ENCODE measurements around the gene FNTB. TPM values are rescaled to one million over a fixed set of nuclear protein-coding genes. Genes with fewer than 3 reads are reported as not detected.

The FNTB gene
- total and polyA plus RNA-seq, 8 donors, result 4.6 to 9.5 (median 6.7) TPM

DNA sequence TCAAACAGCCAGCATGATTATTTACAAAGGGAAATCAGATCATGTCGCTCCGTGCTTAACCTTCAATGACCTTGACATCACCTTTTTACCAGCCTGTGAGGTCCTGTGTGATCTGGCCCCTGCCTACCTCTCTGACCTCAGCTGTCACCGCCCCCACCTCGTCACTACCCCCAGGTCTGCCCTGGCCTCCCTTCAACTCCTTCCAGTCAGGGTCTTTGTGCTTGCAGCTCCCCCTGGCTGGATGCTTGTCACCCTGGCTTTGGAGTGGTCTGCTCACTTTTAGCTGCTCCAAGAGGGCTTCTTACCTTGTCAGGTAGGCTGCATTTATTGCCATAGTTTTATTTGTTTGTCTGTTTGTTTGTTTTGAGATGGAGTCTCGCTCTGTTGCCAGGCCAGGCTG lies 123.8 kb downstream of the FNTB start:
- no peaks in the 10 kb centered on the region for H3K9me3 ChIP-seq
- no peak for DNase-seq
- H3K27me3 ChIP-seq, result no peaks in the 10 kb centered on the region
- no peak overlapping the region for H3K4me3 ChIP-seq
- no peak for FAIRE-seq
- ATAC-seq, result no peak
- H3K4me1 ChIP-seq, result no peaks in the 10 kb centered on the region
- intact Hi-C loops (cut with DNase I), result no loop called here
- no peaks in the 10 kb centered on the region for H3K36me3 ChIP-seq
- H3K27ac ChIP-seq, result no peak overlapping the region
- TF ChIP-seq, protein P1, sequence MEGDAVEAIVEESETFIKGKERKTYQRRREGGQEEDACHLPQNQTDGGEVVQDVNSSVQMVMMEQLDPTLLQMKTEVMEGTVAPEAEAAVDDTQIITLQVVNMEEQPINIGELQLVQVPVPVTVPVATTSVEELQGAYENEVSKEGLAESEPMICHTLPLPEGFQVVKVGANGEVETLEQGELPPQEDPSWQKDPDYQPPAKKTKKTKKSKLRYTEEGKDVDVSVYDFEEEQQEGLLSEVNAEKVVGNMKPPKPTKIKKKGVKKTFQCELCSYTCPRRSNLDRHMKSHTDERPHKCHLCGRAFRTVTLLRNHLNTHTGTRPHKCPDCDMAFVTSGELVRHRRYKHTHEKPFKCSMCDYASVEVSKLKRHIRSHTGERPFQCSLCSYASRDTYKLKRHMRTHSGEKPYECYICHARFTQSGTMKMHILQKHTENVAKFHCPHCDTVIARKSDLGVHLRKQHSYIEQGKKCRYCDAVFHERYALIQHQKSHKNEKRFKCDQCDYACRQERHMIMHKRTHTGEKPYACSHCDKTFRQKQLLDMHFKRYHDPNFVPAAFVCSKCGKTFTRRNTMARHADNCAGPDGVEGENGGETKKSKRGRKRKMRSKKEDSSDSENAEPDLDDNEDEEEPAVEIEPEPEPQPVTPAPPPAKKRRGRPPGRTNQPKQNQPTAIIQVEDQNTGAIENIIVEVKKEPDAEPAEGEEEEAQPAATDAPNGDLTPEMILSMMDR (IDR thresholded peaks at IDR 0.05), result no peak
- WGBS, 2 donors, result 43 to 60% methylated on average over 5 of the region's 5 CpGs

Small RNAs within 50 kb of the gene (microRNA-seq; reads per million reads assigned to microRNA genes)
- 0 to 0.29 reads per million in 2 donors for gene MIR4706

Other genes starting within 250 kb of the FNTB start
- gene SPTB, start 107.0 kb upstream of the FNTB start, total RNA-seq, result 1 to 10 TPM in 5 of 6 donors, under 1 TPM in 1; 0.73 to 3.4 (median 2.5) TPM
- gene SPTB, start 107.0 kb upstream of the FNTB start, polyA plus RNA-seq, result 1 to 10 TPM; 5.2 to 6.5 TPM
- gene CHURC1, start 72.4 kb upstream of the FNTB start, total RNA-seq, result 10 to 100 TPM; 22.7 to 33.2 (median 29.4) TPM
- 10 to 100 TPM; 13.0 to 22.6 TPM for gene CHURC1, start 72.4 kb upstream of the FNTB start, polyA plus RNA-seq
- gene GPX2, start 44.1 kb upstream of the FNTB start, total RNA-seq, result 10 to 100 TPM in 2 of 6 donors, 1 to 10 TPM in 4; 2.6 to 41.9 (median 6.8) TPM
- 10 to 100 TPM; 14.3 to 19.3 TPM for gene GPX2, start 44.1 kb upstream of the FNTB start, polyA plus RNA-seq
- 10 to 100 TPM in 2 of 6 donors, 1 to 10 TPM in 4; 4.6 to 18.8 (median 6.4) TPM for gene RAB15, start 14.6 kb upstream of the FNTB start, total RNA-seq
- gene RAB15, start 14.6 kb upstream of the FNTB start, polyA plus RNA-seq, result 10 to 100 TPM in 1 of 2 donors, 1 to 10 TPM in 1; 7.5 to 12.2 TPM
- gene MAX, start 115.6 kb downstream of the FNTB start, total RNA-seq, result 10 to 100 TPM; 28.6 to 48.9 (median 40.4) TPM
- 10 to 100 TPM; 19.7 to 29.0 TPM for gene MAX, start 115.6 kb downstream of the FNTB start, polyA plus RNA-seq

Data from pancreas (tissue), 10 donors.